Endothelial cell (in vitro differentiated cells): ENCODE data around the gene MBOAT2. TPM values are rescaled to one million over a fixed set of nuclear protein-coding genes. Genes with fewer than 3 reads are reported as not detected.
"Not testable (repeated sequence)": the region's sequence is repeated elsewhere in the genome, so short reads cannot be mapped to it uniquely, and the experiment has no call there.

Source experiments
- DNase-seq: peaks from one replicate; pipeline ENCODE4 v3.0.0; 2021; ENCODE audit warnings: low spot score
- H3K27ac Mint-ChIP-seq: one replicate; pipeline ENCODE4 v1.8.0; 2021; ENCODE audit warnings: mixed read lengths, inconsistent platforms; ENCODE audit not compliant: unreplicated experiment
- H3K27me3 Mint-ChIP-seq: one replicate; pipeline ENCODE4 v1.8.0; 2021; ENCODE audit warnings: mild to moderate bottlenecking, moderate library complexity, mixed read lengths, inconsistent platforms; ENCODE audit not compliant: unreplicated experiment
- H3K36me3 Mint-ChIP-seq: one replicate; pipeline ENCODE4 v1.8.0; 2021; ENCODE audit warnings: mild to moderate bottlenecking, low read depth, mixed read lengths, inconsistent platforms; ENCODE audit not compliant: unreplicated experiment
- H3K4me1 Mint-ChIP-seq: one replicate; pipeline ENCODE4 v1.8.0; 2021; ENCODE audit warnings: mild to moderate bottlenecking, mixed read lengths, inconsistent platforms; ENCODE audit not compliant: unreplicated experiment
- H3K4me3 Mint-ChIP-seq: one replicate; pipeline ENCODE4 v1.8.0; 2021; ENCODE audit warnings: mild to moderate bottlenecking, mixed read lengths, inconsistent platforms; ENCODE audit not compliant: unreplicated experiment
- H3K9me3 Mint-ChIP-seq: one replicate; pipeline ENCODE4 v1.8.0; 2021; ENCODE audit warnings: mixed read lengths, inconsistent platforms; ENCODE audit not compliant: unreplicated experiment
- CTCF ChIP-seq: fragments of 200-600 bp; sonication (generic); IDR thresholded peaks from one replicate; pipeline ENCODE4 v1.5.0; 2021; ENCODE audit warnings: antibody characterized with exemption; ENCODE audit not compliant: unreplicated experiment
- total RNA-seq: library from RNA; stranded (reverse); fragmentation: NEBNext Ultra II Directional; extraction: Animal tissue kit (Norgen Biotek cat#: 25700); gene quantifications from one replicate; pipeline ENCODE4 v1.2.1, GENCODE V29; 2021; ENCODE audit not compliant: unreplicated experiment

Gene MBOAT2
- total RNA-seq, 1 donor from 2014 or later: 71.6 TPM

GRCh38 chr2:8934338-8934737 lies 69.1 kb downstream of the MBOAT2 start:
- no peak for TF ChIP-seq CTCF
- Mint-ChIP-seq H3K36me3 (peaks cover 37% of the 10 kb centered on the region), H3K9me3 (no peaks in the 10 kb centered on the region), H3K27ac (no peak overlapping the region), H3K27me3 (no peaks in the 10 kb centered on the region), H3K4me1 (peaks cover 9% of the 10 kb centered on the region), H3K4me3 (no peak overlapping the region)
- no peak for DNase-seq

- no peak overlapping the region for H3K4me3 Mint-ChIP-seq
- H3K9me3 Mint-ChIP-seq: no peaks in the 10 kb centered on the region
- no peak for TF ChIP-seq CTCF
Measured at GRCh38 chr2:8932702-8933101, 70.8 kb downstream of the MBOAT2 start.

GRCh38 chr2:8930185-8930584 lies 73.3 kb downstream of the MBOAT2 start:
- H3K9me3 Mint-ChIP-seq, H3K27me3 Mint-ChIP-seq, H3K4me3 Mint-ChIP-seq, H3K27ac Mint-ChIP-seq, DNase-seq: not testable (repeated sequence)
- Mint-ChIP-seq H3K36me3 (peaks cover 41% of the 10 kb centered on the region), H3K4me1 (peaks cover 28% of the 10 kb centered on the region)

More at GRCh38 chr2:8932702-8933101, 70.8 kb downstream of the MBOAT2 start:
- no peak for DNase-seq
- H3K4me1 Mint-ChIP-seq: peaks cover 10% of the 10 kb centered on the region
- H3K27me3 Mint-ChIP-seq: no peaks in the 10 kb centered on the region
- peaks cover 27% of the 10 kb centered on the region for H3K36me3 Mint-ChIP-seq
- no peak overlapping the region for H3K27ac Mint-ChIP-seq

- H3K27ac Mint-ChIP-seq: no peak overlapping the region
- peaks cover 32% of the 10 kb centered on the region for H3K36me3 Mint-ChIP-seq
- H3K9me3 Mint-ChIP-seq: no peaks in the 10 kb centered on the region
- no peaks in the 10 kb centered on the region for H3K27me3 Mint-ChIP-seq
- no peak overlapping the region for H3K4me3 Mint-ChIP-seq
- H3K4me1 Mint-ChIP-seq: peaks cover 37% of the 10 kb centered on the region
- no peak for DNase-seq
- no peak for TF ChIP-seq CTCF
Measured at GRCh38 chr2:8929128-8929527, 74.4 kb downstream of the MBOAT2 start.

- Mint-ChIP-seq H3K27me3 (no peaks in the 10 kb centered on the region), H3K36me3 (peaks cover 28% of the 10 kb centered on the region), H3K9me3 (no peaks in the 10 kb centered on the region), H3K27ac (peak overlapping the region; percentile 72), H3K4me3 (peak overlapping the region; percentile 64), H3K4me1 (peaks cover 39% of the 10 kb centered on the region)
- DNase-seq: no peak
- TF ChIP-seq CTCF: no peak
Measured at GRCh38 chr2:8927510-8928455, 75.7 kb downstream of the MBOAT2 start.
